HG03432 (cell line): ENCODE measurements around the gene CELA2B.
"Not testable (repeated sequence)": the region's sequence is repeated elsewhere in the genome, so short reads cannot be mapped to it uniquely, and the experiment has no call there.

Experiments
- ATAC-seq: cut with Tn5 transposase; IDR thresholded peaks from one replicate; pipeline ENCODE4 v1.9.1; 2021; ENCODE audit warnings: mild to moderate bottlenecking, moderate library complexity; ENCODE audit not compliant: unreplicated experiment

Gene CELA2B

GRCh38 chr1:15492596-15492995, 16.7 kb downstream of the CELA2B start:
- ATAC-seq = no peak

- ATAC-seq = no peak
These were observed 18.0 kb downstream of the CELA2B start for GRCh38 chr1:15493869-15494390.

- ATAC-seq = no peak
These were observed 24.6 kb downstream of the CELA2B start for GRCh38 chr1:15500184-15501178.

GRCh38 chr1:15501208-15502032, 25.5 kb downstream of the CELA2B start:
- no peak for ATAC-seq

- no peak for ATAC-seq
These were observed 28.5 kb downstream of the CELA2B start for GRCh38 chr1:15504436-15504835.

- no peak for ATAC-seq
These were observed 30.9 kb downstream of the CELA2B start for GRCh38 chr1:15506831-15507230.

GRCh38 chr1:15507278-15507677, 31.4 kb downstream of the CELA2B start:
- ATAC-seq = no peak

GRCh38 chr1:15508700-15509487, 33.0 kb downstream of the CELA2B start:
- no peak for ATAC-seq

- ATAC-seq = no peak
These were observed 33.7 kb downstream of the CELA2B start for GRCh38 chr1:15509586-15509985.

- ATAC-seq = no peak
These were observed 34.9 kb downstream of the CELA2B start for GRCh38 chr1:15510611-15511405.

GRCh38 chr1:15513192-15513591, 37.3 kb downstream of the CELA2B start:
- ATAC-seq = no peak

GRCh38 chr1:15513919-15514318, 38.0 kb downstream of the CELA2B start:
- no peak for ATAC-seq

GRCh38 chr1:15514557-15514956, 38.7 kb downstream of the CELA2B start:
- ATAC-seq = not testable (repeated sequence)

- ATAC-seq = no peak
These were observed 39.2 kb downstream of the CELA2B start for GRCh38 chr1:15515022-15515663.

- no peak for ATAC-seq
These were observed 43.7 kb downstream of the CELA2B start for GRCh38 chr1:15519625-15520024.

- ATAC-seq = not testable (repeated sequence)
These were observed 45.5 kb downstream of the CELA2B start for GRCh38 chr1:15521206-15521906.

GRCh38 chr1:15522551-15522950, 46.6 kb downstream of the CELA2B start:
- no peak for ATAC-seq

GRCh38 chr1:15523104-15524020, 47.5 kb downstream of the CELA2B start:
- ATAC-seq = no peak
